OCI-LY1 (cell line): ENCODE measurements around the gene ZNF697.

Source experiments
- H2AFZ ChIP-seq: fragments of 200-600 bp; sonication (generic), shearing (Covaris generic); 2 replicates; pipeline ENCODE4 v1.6.0; 2014; ENCODE audit warnings: antibody characterized with exemption, mild to moderate bottlenecking, low read length
- H3F3A ChIP-seq: fragments of 200-600 bp; sonication (generic), shearing (Covaris generic); 2 replicates; pipeline ENCODE4 v1.6.0; 2014; ENCODE audit warnings: mild to moderate bottlenecking, antibody characterized with exemption, low read length, moderate library complexity; ENCODE audit not compliant: insufficient read depth
- H3K27ac ChIP-seq: fragments of 200-600 bp; sonication (generic); 2 replicates; pipeline ENCODE4 v1.5.1; 2014; ENCODE audit warnings: low read length, mixed run types, mild to moderate bottlenecking, low read depth; ENCODE audit not compliant: poor library complexity, severe bottlenecking
- H3K27me3 ChIP-seq: fragments of 200-600 bp; sonication (generic); 2 replicates; pipeline ENCODE4 v1.6.0; 2014; ENCODE audit warnings: antibody characterized with exemption, mild to moderate bottlenecking, low read length, moderate library complexity; ENCODE audit not compliant: insufficient read depth
- H3K36me3 ChIP-seq: fragments of 200-600 bp; sonication (generic); 2 replicates; pipeline ENCODE4 v1.6.1; 2014; ENCODE audit warnings: mild to moderate bottlenecking, antibody characterized with exemption, low read length, moderate library complexity, mixed read lengths; ENCODE audit not compliant: insufficient read depth
- H3K4me1 ChIP-seq: fragments of 200-600 bp; sonication (generic); 2 replicates; pipeline ENCODE4 v1.5.1; 2014; ENCODE audit warnings: mild to moderate bottlenecking, low read length, moderate library complexity; ENCODE audit not compliant: insufficient read depth, severe bottlenecking
- H3K4me2 ChIP-seq: fragments of 200-600 bp; sonication (generic), shearing (Covaris generic); 2 replicates; pipeline ENCODE4 v1.6.1; 2014; ENCODE audit warnings: low read length
- H3K4me3 ChIP-seq: fragments of 200-600 bp; sonication (generic); 2 replicates; pipeline ENCODE4 v1.5.1; 2014; ENCODE audit warnings: low read length, low read depth, mild to moderate bottlenecking, mixed read lengths; ENCODE audit not compliant: poor library complexity, severe bottlenecking
- H3K79me2 ChIP-seq: fragments of 200-600 bp; shearing (Covaris generic); 2 replicates; pipeline ENCODE4 v1.6.1; 2016; ENCODE audit warnings: mixed run types, low read length, mixed read lengths; ENCODE audit not compliant: insufficient read depth
- H3K9ac ChIP-seq: fragments of 200-600 bp; sonication (generic), shearing (Covaris generic); 2 replicates; pipeline ENCODE4 v1.6.1; 2014; ENCODE audit warnings: mild to moderate bottlenecking, low read length, mixed read lengths
- H3K9me2 ChIP-seq: fragments of 200-600 bp; sonication (generic), shearing (Covaris generic); 2 replicates; pipeline ENCODE4 v1.6.1; 2014; ENCODE audit warnings: low read depth, mild to moderate bottlenecking, low read length, mixed read lengths
- H3K9me3 ChIP-seq: fragments of 200-600 bp; shearing (Covaris generic); 2 replicates; pipeline ENCODE4 v1.6.1; 2014; ENCODE audit warnings: low read length, mixed read lengths
- H4K20me1 ChIP-seq: fragments of 200-600 bp; sonication (generic), shearing (Covaris generic); 2 replicates; pipeline ENCODE4 v1.6.0; 2016; ENCODE audit warnings: mild to moderate bottlenecking, low read length; ENCODE audit not compliant: insufficient read depth
- EZH2 ChIP-seq: fragments of 200-600 bp; sonication (generic), shearing (Covaris generic); IDR thresholded peaks from 2 replicates; pipeline ENCODE4 v1.8.0; 2017; ENCODE audit warnings: borderline replicate concordance, mixed run types, mild to moderate bottlenecking, antibody characterized with exemption, low read length, moderate library complexity, mixed read lengths
- TF ChIP-seq, protein P1 (sequence below): fragments of 200-600 bp; sonication (generic), shearing (Covaris generic); IDR thresholded peaks from 2 replicates; pipeline ENCODE4 v1.5.1; 2017; ENCODE audit warnings: mild to moderate bottlenecking, antibody characterized with exemption, low read length, moderate library complexity, mixed read lengths

ZNF697 gene

GRCh38 chr1:119631086-119631432, 17.0 kb downstream of the ZNF697 start:
- Histone ChIP-seq H3F3A (no peaks in the 10 kb centered on the region), H4K20me1 (no peaks in the 10 kb centered on the region), H3K4me3 (no peak overlapping the region), H3K4me1 (no peaks in the 10 kb centered on the region), H3K9me2 (no peaks in the 10 kb centered on the region), H3K9ac (no peak overlapping the region), H3K9me3 (no peaks in the 10 kb centered on the region), H3K36me3 (no peaks in the 10 kb centered on the region), H2AFZ (no peak overlapping the region), H3K4me2 (no peak overlapping the region), H3K27me3 (no peaks in the 10 kb centered on the region), H3K79me2 (no peaks in the 10 kb centered on the region), H3K27ac (no peak overlapping the region)
- TF ChIP-seq EZH2 = no peak
- TF ChIP-seq, protein P1, sequence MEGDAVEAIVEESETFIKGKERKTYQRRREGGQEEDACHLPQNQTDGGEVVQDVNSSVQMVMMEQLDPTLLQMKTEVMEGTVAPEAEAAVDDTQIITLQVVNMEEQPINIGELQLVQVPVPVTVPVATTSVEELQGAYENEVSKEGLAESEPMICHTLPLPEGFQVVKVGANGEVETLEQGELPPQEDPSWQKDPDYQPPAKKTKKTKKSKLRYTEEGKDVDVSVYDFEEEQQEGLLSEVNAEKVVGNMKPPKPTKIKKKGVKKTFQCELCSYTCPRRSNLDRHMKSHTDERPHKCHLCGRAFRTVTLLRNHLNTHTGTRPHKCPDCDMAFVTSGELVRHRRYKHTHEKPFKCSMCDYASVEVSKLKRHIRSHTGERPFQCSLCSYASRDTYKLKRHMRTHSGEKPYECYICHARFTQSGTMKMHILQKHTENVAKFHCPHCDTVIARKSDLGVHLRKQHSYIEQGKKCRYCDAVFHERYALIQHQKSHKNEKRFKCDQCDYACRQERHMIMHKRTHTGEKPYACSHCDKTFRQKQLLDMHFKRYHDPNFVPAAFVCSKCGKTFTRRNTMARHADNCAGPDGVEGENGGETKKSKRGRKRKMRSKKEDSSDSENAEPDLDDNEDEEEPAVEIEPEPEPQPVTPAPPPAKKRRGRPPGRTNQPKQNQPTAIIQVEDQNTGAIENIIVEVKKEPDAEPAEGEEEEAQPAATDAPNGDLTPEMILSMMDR = no peak

DNA sequence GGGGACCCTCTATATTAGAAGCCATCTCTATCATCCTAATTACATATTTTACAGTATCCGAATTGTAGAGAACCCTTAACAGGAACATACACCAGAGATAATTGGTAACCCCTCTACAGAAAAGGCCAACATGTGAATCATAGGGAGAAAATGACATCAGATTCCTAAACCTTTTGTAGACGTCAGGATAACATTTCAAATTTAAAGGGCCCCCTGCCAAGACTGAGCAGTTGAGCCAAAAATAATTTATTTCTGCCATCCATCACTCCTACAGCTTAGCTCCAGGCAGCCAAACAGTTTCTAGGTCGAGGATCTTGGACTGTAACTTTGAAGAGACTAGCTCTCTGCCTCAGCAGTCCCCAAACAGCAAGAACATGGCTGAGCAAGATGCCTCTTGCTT, 21.2 kb downstream of the ZNF697 start:
- Histone ChIP-seq H4K20me1 (no peaks in the 10 kb centered on the region), H3K4me3 (no peak overlapping the region), H3K4me1 (no peaks in the 10 kb centered on the region), H3K9ac (no peak overlapping the region), H3K27me3 (no peaks in the 10 kb centered on the region), H3F3A (no peaks in the 10 kb centered on the region), H3K9me2 (no peaks in the 10 kb centered on the region), H3K9me3 (no peaks in the 10 kb centered on the region), H3K79me2 (no peaks in the 10 kb centered on the region), H3K27ac (no peak overlapping the region), H3K36me3 (no peaks in the 10 kb centered on the region), H2AFZ (no peak overlapping the region), H3K4me2 (no peak overlapping the region)
- TF ChIP-seq, protein P1 = no peak
- no peak for TF ChIP-seq EZH2

DNA sequence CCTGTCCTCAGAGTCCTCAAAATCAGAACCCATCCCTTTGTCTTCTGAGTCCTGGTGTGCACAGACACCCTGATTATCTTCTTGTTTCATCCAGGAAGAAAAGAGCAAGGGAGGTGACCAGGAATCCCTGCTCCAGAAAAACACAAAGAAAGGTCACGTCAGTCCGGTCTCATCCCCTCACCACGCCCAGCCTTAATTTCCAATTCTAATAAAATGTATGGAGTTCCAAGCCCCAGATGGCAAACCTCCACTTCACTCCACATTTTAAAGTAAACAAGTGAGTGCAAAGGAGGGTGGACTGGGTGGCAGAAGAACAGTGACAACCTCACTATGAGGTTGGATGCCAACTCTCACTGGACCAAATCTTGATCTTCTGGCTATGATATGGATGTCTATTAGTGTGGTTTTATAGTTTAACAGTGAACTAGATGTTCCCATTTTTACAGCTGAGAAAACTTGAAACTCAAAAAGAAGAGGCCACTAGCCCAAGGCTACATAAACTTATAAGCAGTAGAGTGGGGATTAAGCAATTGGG, 22.0 kb downstream of the ZNF697 start:
- Histone ChIP-seq H3K27me3 (no peaks in the 10 kb centered on the region), H3K4me2 (no peak overlapping the region), H3K4me3 (no peak overlapping the region), H3K27ac (no peak overlapping the region), H3K4me1 (no peaks in the 10 kb centered on the region), H2AFZ (no peak overlapping the region), H3K9me2 (no peaks in the 10 kb centered on the region), H3K9me3 (no peaks in the 10 kb centered on the region), H3F3A (no peaks in the 10 kb centered on the region), H4K20me1 (no peaks in the 10 kb centered on the region), H3K79me2 (no peaks in the 10 kb centered on the region), H3K9ac (no peak overlapping the region), H3K36me3 (no peaks in the 10 kb centered on the region)
- TF ChIP-seq, protein P1 = no peak
- TF ChIP-seq EZH2 = no peak
